ENCODE data around the gene EIF3L. TPM values are rescaled to one million over a fixed set of nuclear protein-coding genes. Genes with fewer than 3 reads are reported as not detected.

Gene EIF3L
- total RNA-seq, 1 experiment from 2014 or later, result 707 TPM

- H3K9me3 ChIP-seq (replicated peaks), result no peaks in the 10 kb centered on the region
- H3K27me3 ChIP-seq, result no peaks in the 10 kb centered on the region
- peak overlapping the region; percentile 26; the same call in 1 of the 2 replicates for H3K27ac ChIP-seq
- DNase-seq, result peak; percentile 71 to 72
- no peaks in the 10 kb centered on the region for H3K36me3 ChIP-seq
- H3K4me1 ChIP-seq, result peaks cover 14% of the 10 kb centered on the region
- H3K4me3 ChIP-seq, result no peak overlapping the region
Measured at GRCh38 chr22:37898441-37899181, 49.4 kb downstream of the EIF3L start.

- H3K4me1 ChIP-seq, result peaks cover 20% of the 10 kb centered on the region
- H3K36me3 ChIP-seq, result no peaks in the 10 kb centered on the region
- H3K4me3 ChIP-seq, result peak overlapping the region; percentile 68
- no peaks in the 10 kb centered on the region for H3K9me3 ChIP-seq (replicated peaks)
- H3K27ac ChIP-seq, result peak overlapping the region; percentile 92
- H3K27me3 ChIP-seq, result no peaks in the 10 kb centered on the region
- DNase-seq, result peak; percentile 87 to 90
Measured at GRCh38 chr22:37904572-37905533, 55.6 kb downstream of the EIF3L start.

GRCh38 chr22:37905534-37906363, 56.5 kb downstream of the EIF3L start, which contains the start of gene MICALL1:
TSS of gene MICALL1 (plus strand) at chr22:37906297. CDS start at chr22:37906423, 126 bp downstream.
- Histone ChIP-seq H3K4me1 (peaks cover 29% of the 10 kb centered on the region), H3K36me3 (no peaks in the 10 kb centered on the region), H3K27ac (peak within 1 kb of the TSS; percentile 92), H3K4me3 (peak within 1 kb of the TSS; percentile 68), H3K9me3 (replicated peaks) (no peaks in the 10 kb centered on the region), H3K27me3 (no peaks in the 10 kb centered on the region)
- peak; percentile 70 to 73 for DNase-seq

GRCh38 chr22:37906364-37907008, 57.3 kb downstream of the EIF3L start:
- H3K27me3 ChIP-seq, result no peaks in the 10 kb centered on the region
- H3K27ac ChIP-seq, result no peak overlapping the region
- no peaks in the 10 kb centered on the region for H3K9me3 ChIP-seq (replicated peaks)
- H3K36me3 ChIP-seq, result no peaks in the 10 kb centered on the region
- peaks cover 37% of the 10 kb centered on the region for H3K4me1 ChIP-seq
- H3K4me3 ChIP-seq, result peak overlapping the region; percentile 68
- DNase-seq, result peak; percentile 24 to 39

GRCh38 chr22:37907036-37907954, 58.1 kb downstream of the EIF3L start:
- Histone ChIP-seq H3K4me3 (peak overlapping the region; percentile 68), H3K4me1 (peaks cover 39% of the 10 kb centered on the region), H3K27ac (no peak overlapping the region), H3K36me3 (no peaks in the 10 kb centered on the region), H3K27me3 (no peaks in the 10 kb centered on the region), H3K9me3 (replicated peaks) (no peaks in the 10 kb centered on the region)
- no peak for DNase-seq

GRCh38 chr22:37909766-37910165, 60.5 kb downstream of the EIF3L start:
- Histone ChIP-seq H3K9me3 (replicated peaks) (no peaks in the 10 kb centered on the region), H3K27ac (no peak overlapping the region), H3K4me3 (no peak overlapping the region), H3K4me1 (peaks cover 35% of the 10 kb centered on the region), H3K36me3 (no peaks in the 10 kb centered on the region), H3K27me3 (no peaks in the 10 kb centered on the region)
- no peak for DNase-seq

- Histone ChIP-seq H3K27ac (no peak overlapping the region; the same call in 1 of the 2 replicates), H3K36me3 (no peaks in the 10 kb centered on the region)
- DNase-seq, result peak; percentile 72 to 77
Measured at GRCh38 chr22:37910890-37911672, 61.9 kb downstream of the EIF3L start.

GRCh38 chr22:37911697-37912096, 62.5 kb downstream of the EIF3L start:
- no peak overlapping the region for H3K4me3 ChIP-seq
- DNase-seq, result peak in 1 of 2 experiments; percentile 24
- H3K27ac ChIP-seq, result no peak overlapping the region
- H3K9me3 ChIP-seq (replicated peaks), result no peaks in the 10 kb centered on the region
- no peaks in the 10 kb centered on the region for H3K27me3 ChIP-seq
- no peaks in the 10 kb centered on the region for H3K36me3 ChIP-seq
- H3K4me1 ChIP-seq, result peaks cover 26% of the 10 kb centered on the region

More at GRCh38 chr22:37910890-37911672, 61.9 kb downstream of the EIF3L start:
- Histone ChIP-seq H3K4me3 (no peak overlapping the region), H3K9me3 (replicated peaks) (no peaks in the 10 kb centered on the region), H3K27me3 (no peaks in the 10 kb centered on the region), H3K4me1 (peaks cover 26% of the 10 kb centered on the region)

- no peak overlapping the region for H3K27ac ChIP-seq
- H3K4me1 ChIP-seq, result peaks cover 23% of the 10 kb centered on the region
- no peaks in the 10 kb centered on the region for H3K36me3 ChIP-seq
- H3K27me3 ChIP-seq, result no peaks in the 10 kb centered on the region
- no peak for DNase-seq
- no peak overlapping the region for H3K4me3 ChIP-seq
- H3K9me3 ChIP-seq (replicated peaks), result no peaks in the 10 kb centered on the region
Measured at GRCh38 chr22:37912171-37912570, 63.0 kb downstream of the EIF3L start.

- no peaks in the 10 kb centered on the region for H3K27me3 ChIP-seq
- DNase-seq, result no peak
- no peaks in the 10 kb centered on the region for H3K36me3 ChIP-seq
Measured at GRCh38 chr22:37913233-37913721, 64.1 kb downstream of the EIF3L start.

GRCh38 chr22:37916311-37916710, 67.1 kb downstream of the EIF3L start:
- H3K4me1 ChIP-seq, result peaks cover 4% of the 10 kb centered on the region
- no peak for DNase-seq
- H3K9me3 ChIP-seq (replicated peaks), result no peaks in the 10 kb centered on the region
- no peak overlapping the region for H3K4me3 ChIP-seq
- H3K36me3 ChIP-seq, result no peaks in the 10 kb centered on the region
- H3K27ac ChIP-seq, result no peak overlapping the region
- H3K27me3 ChIP-seq, result no peaks in the 10 kb centered on the region

More at GRCh38 chr22:37913233-37913721, 64.1 kb downstream of the EIF3L start:
- peaks cover 23% of the 10 kb centered on the region for H3K4me1 ChIP-seq
- no peaks in the 10 kb centered on the region for H3K9me3 ChIP-seq (replicated peaks)
- no peak overlapping the region for H3K4me3 ChIP-seq
- H3K27ac ChIP-seq, result no peak overlapping the region

GRCh38 chr22:37917874-37918548, 68.8 kb downstream of the EIF3L start:
- H3K27me3 ChIP-seq, result no peaks in the 10 kb centered on the region
- H3K27ac ChIP-seq, result no peak overlapping the region
- no peaks in the 10 kb centered on the region for H3K4me1 ChIP-seq
- DNase-seq, result no peak
- H3K9me3 ChIP-seq (replicated peaks), result no peaks in the 10 kb centered on the region
- H3K36me3 ChIP-seq, result no peaks in the 10 kb centered on the region
- no peak overlapping the region for H3K4me3 ChIP-seq

Measured in SJCRH30 (cell line).